PFSK-1 (cell line): ENCODE data around the gene ASB10.

Source experiments
- FOXP2 ChIP-seq: optimal IDR thresholded peaks from 2 replicates; pipeline ENCODE3; 2011; ENCODE audit warnings: borderline replicate concordance, control low read depth, inconsistent platforms; ENCODE audit not compliant: insufficient read depth; ENCODE audit errors: extremely low read length, extremely low read depth
- POLR2AphosphoS5 ChIP-seq: IDR thresholded peaks from 2 replicates; pipeline ENCODE4 v1.6.1; 2012; ENCODE audit warnings: low read depth, mild to moderate bottlenecking, control low read depth, low read length, moderate library complexity
- SIN3A ChIP-seq: IDR thresholded peaks from 2 replicates; pipeline ENCODE4 v1.6.1; 2012; ENCODE audit warnings: mild to moderate bottlenecking, low read length, moderate library complexity, borderline replicate concordance; ENCODE audit not compliant: insufficient read depth
- TAF1 ChIP-seq: IDR thresholded peaks from 2 replicates; pipeline ENCODE4 v1.6.1; 2012; ENCODE audit warnings: low read length, control low read depth, borderline replicate concordance; ENCODE audit not compliant: insufficient read depth
- TF ChIP-seq, protein P1 (sequence below), 2 experiments: IDR thresholded peaks; 2 replicates each; pipeline versions ENCODE4 v1.6.1 to v1.8.0; 2011 to 2012; ENCODE audit warnings: low read depth in 2 of 2, low read length in 2 of 2, control low read depth in 1 of 2, inconsistent platforms in 1 of 2, mild to moderate bottlenecking in 1 of 2, moderate library complexity in 1 of 2; ENCODE audit not compliant: insufficient read depth in 1 of 2

Gene ASB10

DNA sequence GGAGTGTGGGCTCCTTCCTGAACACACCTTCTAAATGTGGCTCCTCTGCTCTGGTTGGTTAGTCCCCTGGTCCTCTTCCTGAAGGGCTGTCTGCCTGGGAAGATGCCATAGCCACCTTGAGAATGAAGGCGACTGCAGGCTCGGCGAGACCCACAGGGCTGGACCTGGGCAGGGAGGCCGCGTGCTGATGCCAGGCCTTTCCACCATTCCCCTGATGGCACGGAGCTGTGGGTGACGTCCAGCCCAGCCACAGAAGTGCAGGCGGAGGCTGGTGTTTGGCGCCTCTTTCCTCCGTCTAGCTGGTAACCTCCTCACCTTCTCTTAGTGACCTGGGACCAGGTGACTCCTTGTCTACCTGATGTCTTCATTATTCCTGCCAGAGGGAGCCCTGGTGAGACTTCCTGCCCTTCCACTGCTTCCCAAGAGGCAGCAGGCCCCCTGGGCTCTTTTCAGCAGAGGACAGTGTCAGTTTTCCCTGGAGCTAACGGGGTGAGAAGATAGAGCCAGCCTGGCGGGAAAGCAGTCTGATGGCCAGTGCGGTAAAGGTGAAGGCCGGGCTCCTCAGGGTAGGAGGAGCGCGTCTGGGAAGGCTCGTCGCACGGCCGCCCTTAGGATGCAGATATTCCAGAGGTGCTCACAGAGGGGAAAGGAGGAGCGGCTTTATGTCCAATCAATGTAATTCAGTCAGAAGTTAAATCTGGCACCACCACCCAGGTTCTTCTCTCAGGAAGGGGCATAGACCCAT is 54.4 kb downstream of the ASB10 start:
- TF ChIP-seq SIN3A (no peak), POLR2AphosphoS5 (no peak), FOXP2 (no peak), TAF1 (no peak)
- TF ChIP-seq, protein P1, sequence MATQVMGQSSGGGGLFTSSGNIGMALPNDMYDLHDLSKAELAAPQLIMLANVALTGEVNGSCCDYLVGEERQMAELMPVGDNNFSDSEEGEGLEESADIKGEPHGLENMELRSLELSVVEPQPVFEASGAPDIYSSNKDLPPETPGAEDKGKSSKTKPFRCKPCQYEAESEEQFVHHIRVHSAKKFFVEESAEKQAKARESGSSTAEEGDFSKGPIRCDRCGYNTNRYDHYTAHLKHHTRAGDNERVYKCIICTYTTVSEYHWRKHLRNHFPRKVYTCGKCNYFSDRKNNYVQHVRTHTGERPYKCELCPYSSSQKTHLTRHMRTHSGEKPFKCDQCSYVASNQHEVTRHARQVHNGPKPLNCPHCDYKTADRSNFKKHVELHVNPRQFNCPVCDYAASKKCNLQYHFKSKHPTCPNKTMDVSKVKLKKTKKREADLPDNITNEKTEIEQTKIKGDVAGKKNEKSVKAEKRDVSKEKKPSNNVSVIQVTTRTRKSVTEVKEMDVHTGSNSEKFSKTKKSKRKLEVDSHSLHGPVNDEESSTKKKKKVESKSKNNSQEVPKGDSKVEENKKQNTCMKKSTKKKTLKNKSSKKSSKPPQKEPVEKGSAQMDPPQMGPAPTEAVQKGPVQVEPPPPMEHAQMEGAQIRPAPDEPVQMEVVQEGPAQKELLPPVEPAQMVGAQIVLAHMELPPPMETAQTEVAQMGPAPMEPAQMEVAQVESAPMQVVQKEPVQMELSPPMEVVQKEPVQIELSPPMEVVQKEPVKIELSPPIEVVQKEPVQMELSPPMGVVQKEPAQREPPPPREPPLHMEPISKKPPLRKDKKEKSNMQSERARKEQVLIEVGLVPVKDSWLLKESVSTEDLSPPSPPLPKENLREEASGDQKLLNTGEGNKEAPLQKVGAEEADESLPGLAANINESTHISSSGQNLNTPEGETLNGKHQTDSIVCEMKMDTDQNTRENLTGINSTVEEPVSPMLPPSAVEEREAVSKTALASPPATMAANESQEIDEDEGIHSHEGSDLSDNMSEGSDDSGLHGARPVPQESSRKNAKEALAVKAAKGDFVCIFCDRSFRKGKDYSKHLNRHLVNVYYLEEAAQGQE (IDR thresholded peaks at IDR 0.05; ENCODE audit: insufficient read depth in 1 of 2, low read depth in 2 of 2, low read length in 2 of 2): no peak

DNA sequence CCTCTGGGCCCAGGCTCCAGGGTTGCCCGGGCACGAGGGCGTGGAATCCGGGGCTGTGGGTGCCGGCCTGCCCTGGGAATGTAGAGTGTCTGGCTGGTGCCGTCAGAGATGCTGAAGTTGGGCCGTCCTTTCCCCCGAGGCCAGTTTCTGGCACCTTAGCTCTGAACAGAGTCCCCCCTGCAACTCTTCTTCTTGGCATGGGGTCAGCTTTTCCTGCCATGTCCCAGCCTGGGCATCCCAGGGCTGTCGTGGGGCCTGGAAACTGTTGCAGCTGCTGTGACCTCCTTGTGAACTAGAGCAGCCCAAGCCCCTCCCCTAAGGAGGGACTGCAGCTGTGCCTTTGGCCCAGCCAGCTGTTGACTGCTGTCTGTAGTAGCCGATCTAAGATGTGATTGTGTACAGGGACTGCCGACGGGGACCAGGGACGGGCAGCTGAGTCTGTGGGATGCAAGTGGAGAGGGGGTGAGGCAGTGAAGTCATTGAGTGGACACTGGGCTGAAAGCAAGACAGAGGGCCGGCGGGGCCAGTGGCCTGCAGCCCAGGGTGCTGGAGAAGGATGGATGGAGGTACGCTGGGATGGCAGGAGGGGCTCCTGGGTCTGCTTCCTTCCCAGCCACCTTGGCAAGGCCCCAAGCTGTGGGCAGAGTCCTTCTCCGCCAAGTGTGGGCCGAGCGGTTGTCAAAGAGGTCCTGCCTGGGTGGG is 55.3 kb downstream of the ASB10 start:
- TF ChIP-seq, protein P1 (IDR thresholded peaks at IDR 0.05; ENCODE audit: insufficient read depth in 1 of 2, low read depth in 2 of 2, low read length in 2 of 2): no peak
- TF ChIP-seq TAF1 (no peak), SIN3A (no peak), FOXP2 (no peak), POLR2AphosphoS5 (no peak)

DNA sequence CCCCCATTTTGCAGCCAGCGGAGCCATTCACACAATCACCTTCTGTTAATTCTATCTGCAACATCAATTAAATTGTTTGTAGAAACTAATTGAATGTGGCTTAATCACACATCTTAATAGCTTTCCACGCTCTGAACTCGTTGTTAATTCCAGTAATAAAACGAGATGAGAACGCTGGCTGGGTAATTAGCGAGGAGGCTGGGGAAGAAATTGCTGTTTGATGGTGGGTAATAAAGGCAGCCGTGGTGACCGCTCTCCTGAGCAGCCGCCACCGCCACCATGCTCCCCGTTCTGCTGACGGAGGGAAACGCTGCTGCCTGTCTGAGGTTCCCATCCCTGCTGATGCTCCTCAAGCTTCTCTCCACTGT is 55.8 kb downstream of the ASB10 start:
- no peak for TF ChIP-seq FOXP2
- TF ChIP-seq, protein P1 (IDR thresholded peaks at IDR 0.05; ENCODE audit: insufficient read depth in 1 of 2, low read depth in 2 of 2, low read length in 2 of 2): no peak
- no peak for TF ChIP-seq SIN3A
- TF ChIP-seq TAF1: no peak
- no peak for TF ChIP-seq POLR2AphosphoS5

DNA sequence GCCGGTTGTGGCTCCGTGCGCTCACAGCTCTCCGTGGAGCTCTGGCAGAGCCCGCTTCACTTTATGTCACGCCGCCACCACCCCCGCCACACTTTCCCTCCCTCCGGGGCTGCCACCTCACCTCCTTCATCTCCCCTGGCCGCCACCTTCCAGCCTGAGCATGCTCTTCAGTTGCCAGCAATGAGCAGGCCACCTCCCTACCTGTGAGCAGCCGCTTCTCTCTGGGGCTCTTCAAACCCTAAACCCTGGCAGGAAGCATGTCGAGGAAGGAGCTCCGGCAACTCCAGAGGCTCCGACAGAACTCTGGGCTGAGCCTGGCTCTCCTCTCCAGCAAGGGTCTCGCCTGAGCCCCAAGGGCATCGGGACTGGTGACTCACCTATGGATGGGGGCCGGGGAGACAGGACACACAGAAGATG is 56.3 kb downstream of the ASB10 start:
- no peak for TF ChIP-seq SIN3A
- TF ChIP-seq FOXP2: no peak
- TF ChIP-seq POLR2AphosphoS5: no peak
- TF ChIP-seq, protein P1 (IDR thresholded peaks at IDR 0.05; ENCODE audit: insufficient read depth in 1 of 2, low read depth in 2 of 2, low read length in 2 of 2): no peak
- no peak for TF ChIP-seq TAF1
